Stomach (tissue), 4 donors: Measurements from ENCODE around the gene VSTM2B.

Experiments used
- CTCF ChIP-seq, 7 experiments: fragments of 450-650 bp in 4 of 7; fragments of 200-600 bp in 3 of 7; sonication (generic) in 3 of 7; IDR thresholded peaks; one replicate each; pipeline ENCODE4 v1.5.1; 2016 to 2019; ENCODE audit warnings: antibody characterized with exemption in 7 of 7, control low read depth in 2 of 7, mild to moderate bottlenecking in 1 of 7
- EP300 ChIP-seq: sonication (generic); formaldehyde crosslinking; IDR thresholded peaks from one replicate; pipeline ENCODE4 v1.6.1; 2017; ENCODE audit warnings: antibody characterized with exemption
- POLR2A ChIP-seq, 4 donors: fragments of 450-650 bp; IDR thresholded peaks; one replicate each; pipeline ENCODE4 v1.6.1; 2016; ENCODE audit warnings: antibody characterized with exemption in 4 of 4, control low read depth in 2 of 4, mild to moderate bottlenecking in 1 of 4, moderate library complexity in 1 of 4

GRCh38 chr19:29485293-29485692 lies 40.5 kb upstream of the VSTM2B start:
- TF ChIP-seq CTCF (IDR thresholded peaks at IDR 0.05) (no peak), POLR2A (IDR thresholded peaks at IDR 0.05) (no peak), EP300 (no peak)
